Left ventricle myocardium superior (tissue), 1 donor: Measurements from ENCODE around the gene TBX2. TPM values are rescaled to one million over a fixed set of nuclear protein-coding genes. Genes with fewer than 3 reads are reported as not detected.
A peak's percentile ranks its signal among the peaks of the same experiment; 100 is the strongest.

Source experiments
- ATAC-seq: fragments of 200-7000 bp; cut with Tn5 transposase; one replicate; pipeline ENCODE4 v1.9.1; 2020; ENCODE audit warnings: mild to moderate bottlenecking, moderate library complexity
- DNase-seq: peaks from one replicate; pipeline ENCODE4 v3.0.0-alpha.2; 2020
- intact Hi-C: fragments of 100-400 bp; cut with micrococcal nuclease; formaldehyde crosslinking; loops from one replicate; pipeline ENCODE4 v1.11.0; 2022
- total RNA-seq: library from RNA; stranded (reverse); fragmentation: NEBNext Ultra II Directional; extraction: Animal tissue kit (Norgen Biotek cat#: 25700); gene quantifications from one replicate; pipeline ENCODE4 v1.2.1, GENCODE V29; 2021
- donor health status: DM: no; HTN: yes; CAD: no; lungs with severe emphysema.

TBX2 gene
- total RNA-seq, 1 donor from 2014 or later: 9.1 TPM

DNA sequence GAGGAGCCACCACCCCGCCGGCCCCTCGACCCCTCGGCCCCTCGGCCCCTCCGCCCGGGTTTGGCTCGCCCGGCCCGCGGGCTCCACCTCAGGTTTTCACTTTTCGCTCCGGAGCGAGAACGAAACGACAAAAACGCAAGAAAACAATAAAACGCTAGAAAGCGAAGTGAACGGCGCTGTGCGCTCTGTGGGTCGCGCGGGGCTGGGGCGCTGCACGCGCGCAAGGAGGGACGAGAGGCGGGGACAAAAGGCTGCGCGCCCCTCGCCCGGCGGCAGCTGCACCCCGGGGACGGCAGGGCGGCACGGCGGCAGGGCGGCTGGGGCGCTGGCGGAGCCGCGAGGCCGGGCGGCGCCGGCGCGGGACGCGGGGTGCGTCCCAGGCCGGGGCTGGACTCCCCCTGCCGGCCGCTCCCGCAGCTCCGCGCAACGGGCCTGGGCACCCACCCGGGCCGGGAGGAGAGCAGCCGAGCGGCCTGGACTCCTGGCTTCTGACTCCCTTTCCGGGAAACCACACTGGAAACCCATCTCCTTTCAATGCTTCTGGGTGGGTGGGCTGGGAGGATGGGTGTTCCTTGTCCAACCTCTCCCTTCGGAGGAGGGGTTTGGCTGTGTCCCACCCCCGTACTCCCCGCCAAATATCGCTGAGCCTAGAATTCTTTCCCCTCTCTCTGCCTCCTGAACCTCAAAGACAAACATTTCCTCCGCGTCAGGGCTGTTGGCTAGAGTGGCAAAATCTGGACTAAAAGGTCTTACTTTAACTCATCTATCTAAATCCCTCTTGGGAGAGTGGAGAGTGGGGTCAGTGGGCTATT is 9.9 kb downstream of the TBX2 start:
- peak; percentile 47 for ATAC-seq
- DNase-seq: peak; percentile 84
- intact Hi-C loops: no loop called here

DNA sequence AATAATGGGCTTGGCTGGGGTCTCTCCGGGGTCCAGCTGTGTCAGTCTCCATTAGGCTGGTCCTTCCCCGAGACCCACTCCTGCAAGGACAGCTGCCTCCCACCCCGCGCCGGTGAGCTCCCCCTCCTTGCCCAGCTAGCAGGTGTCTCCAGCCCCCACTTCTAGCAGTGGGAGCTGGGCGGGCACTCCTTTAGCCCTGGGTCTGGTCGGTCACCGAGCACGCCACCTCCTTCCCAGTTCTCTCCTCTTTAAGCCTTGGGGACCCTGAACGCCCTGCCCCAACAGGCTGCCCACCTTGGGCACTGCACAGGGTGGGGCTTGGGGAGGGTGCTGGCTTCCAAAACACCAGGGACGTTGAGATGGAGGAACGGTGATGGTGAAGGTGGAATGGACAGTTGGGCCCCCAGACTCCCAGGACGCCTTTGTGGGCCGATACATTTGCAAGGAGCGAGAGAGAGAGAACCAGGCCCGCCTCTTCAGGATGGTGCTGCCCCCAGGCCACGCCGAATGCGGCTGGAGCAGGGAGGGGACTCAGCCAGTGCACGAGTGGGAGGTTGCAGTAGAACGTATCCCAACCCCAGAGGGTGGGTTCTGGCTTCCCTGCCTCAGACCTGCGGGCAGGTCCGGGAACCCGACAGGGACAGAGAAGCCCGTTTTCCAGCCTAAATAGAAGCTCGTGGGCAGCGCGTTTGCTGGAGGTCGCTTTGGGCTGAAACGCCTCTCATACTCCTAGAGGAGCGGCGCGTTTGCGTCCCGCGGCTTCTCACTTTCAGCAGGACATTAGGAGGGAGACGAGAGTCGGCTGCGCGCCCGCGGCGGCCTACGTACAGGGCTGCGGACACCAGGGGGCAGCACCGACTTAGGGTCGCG is 10.7 kb downstream of the TBX2 start:
- DNase-seq (peak; percentile 89), ATAC-seq (peak; percentile 62)
- intact Hi-C loops: no loop called here

DNA sequence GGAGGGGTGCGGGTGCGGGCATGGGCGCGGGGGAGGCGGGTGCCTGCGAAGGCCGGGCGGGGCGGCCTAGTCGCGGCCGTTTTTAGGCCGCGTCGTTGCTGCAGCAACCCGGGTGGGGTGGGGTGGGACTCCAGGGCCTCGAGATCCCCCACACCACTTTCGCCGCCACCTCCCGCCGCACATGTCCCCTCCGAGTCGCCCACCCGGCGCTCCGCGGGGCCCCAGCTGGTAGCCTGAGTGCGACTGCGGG is 11.3 kb downstream of the TBX2 start:
- DNase-seq: no peak
- ATAC-seq: no peak
- intact Hi-C loops: no loop called here

DNA sequence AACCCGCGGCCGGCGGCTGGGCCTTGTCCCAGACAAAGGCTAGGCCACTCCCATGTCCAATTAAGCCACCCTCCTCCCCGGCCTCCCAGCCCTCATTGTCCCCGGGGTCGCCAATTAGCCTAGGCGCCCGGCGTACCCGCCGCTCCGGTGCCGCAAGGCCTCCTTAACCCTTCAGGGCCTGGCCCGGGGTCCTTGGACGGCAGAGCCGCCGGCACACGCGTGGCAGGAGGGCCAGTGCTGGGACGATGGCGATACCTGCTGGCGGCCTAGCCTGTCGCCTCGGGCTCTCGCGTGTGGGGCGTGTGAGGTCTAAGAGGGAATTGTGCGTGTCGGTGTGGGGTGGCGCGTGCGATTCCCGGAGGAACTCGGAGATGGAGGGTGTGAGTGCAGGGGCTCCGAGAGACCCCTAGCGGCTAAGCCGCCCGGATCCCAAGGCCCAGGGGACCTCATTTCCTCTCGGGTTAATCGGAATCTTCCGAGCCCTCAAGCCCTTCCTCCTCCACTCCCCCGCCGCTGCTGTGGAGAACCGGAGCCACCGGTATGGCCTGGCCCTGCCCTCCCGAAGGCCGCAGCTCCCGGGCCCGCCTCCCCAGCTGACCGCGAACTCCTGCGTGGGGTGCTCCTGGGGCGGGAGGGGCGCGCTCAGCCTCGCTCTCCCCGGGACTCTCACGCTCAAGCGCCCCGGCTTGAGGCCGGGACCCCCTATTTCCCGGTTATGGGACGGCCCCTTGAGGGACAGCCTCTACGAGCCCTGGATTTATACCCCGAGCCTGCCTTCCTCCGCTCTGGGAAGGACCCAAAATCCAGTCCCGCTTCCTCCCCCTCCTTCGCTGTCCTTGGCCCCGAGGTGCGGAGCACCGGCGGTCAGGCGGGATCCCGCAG is 11.9 kb downstream of the TBX2 start:
- peak; percentile 75 for DNase-seq
- intact Hi-C loops: no loop called here
- peak; percentile 59 for ATAC-seq

DNA sequence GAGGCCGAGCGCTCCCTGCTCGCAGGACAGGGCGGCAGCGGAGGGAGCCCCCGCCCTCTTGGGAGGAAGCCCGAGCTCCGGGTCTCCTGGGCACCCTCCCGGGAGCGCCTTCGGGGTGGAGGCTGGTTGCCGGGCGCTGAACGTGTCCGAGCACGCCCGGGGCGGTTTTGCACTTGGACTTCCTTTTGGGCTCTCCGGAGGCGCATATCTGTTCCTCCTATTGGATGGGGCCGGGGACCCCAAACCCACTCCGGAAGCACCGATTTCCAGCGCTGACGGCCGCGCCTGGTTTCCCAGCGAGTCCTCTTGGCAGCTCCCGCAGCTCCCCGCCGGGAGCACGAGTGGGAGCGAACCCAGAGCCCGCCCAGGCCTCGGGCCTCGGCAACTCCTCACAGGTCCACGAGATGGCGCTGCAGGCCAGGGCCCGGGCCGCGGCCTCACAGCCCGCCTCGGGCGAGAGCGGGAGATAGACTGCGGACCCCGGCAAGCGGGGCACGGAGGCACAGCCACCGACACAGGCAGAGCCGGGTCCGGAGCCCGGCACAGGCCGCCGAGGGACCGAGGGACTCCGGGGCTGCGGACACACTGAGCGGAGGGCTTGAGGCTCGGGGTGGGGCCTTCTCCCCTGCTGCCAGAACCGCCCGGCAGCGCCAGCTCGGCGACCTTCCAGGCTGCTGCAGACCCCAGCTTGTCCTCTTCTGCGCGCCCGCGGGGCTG is 12.7 kb downstream of the TBX2 start:
- intact Hi-C loops: no loop called here
- ATAC-seq (peak; percentile 79), DNase-seq (peak; percentile 91)

DNA sequence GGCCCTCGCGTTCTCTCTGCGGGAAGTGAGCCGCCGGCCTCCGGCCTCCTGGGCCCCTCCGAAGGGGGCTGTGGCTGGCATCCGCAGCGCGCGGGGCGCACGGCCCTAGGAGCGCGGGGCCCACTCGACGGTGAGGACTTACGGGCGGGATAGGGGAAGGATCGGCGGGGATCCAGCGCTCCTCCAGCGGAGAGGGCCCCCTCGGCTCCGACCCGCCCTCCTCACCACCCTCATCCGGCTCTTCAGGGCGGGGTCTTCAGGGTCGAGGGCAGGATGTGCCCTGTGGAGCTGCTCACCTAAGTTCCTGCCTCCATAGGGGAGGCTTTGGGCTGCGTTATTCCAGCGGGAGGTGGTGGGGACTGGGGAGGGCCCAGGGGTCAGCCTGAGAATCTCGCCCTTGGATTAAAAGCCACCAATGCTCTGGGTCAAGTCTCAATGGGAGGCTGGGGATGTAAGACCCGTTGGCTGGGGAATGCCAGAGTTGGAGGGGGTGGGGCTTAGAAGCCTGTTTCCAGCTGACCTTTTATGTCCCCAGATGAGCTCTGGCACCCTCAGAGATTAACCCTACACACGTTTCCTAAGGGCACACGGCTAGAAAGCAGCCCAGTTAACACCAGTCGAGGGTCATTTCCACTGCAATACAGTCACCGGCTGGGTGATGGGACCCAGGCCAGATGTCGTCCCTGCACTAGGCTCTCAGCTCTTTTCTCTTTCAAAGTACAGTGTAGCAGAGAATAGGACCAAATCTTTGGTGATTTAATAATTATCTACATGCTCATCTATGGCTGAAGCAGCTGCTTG is 13.4 kb downstream of the TBX2 start:
- no peak for DNase-seq
- intact Hi-C loops: no loop called here
- peak; percentile 1 for ATAC-seq

DNA sequence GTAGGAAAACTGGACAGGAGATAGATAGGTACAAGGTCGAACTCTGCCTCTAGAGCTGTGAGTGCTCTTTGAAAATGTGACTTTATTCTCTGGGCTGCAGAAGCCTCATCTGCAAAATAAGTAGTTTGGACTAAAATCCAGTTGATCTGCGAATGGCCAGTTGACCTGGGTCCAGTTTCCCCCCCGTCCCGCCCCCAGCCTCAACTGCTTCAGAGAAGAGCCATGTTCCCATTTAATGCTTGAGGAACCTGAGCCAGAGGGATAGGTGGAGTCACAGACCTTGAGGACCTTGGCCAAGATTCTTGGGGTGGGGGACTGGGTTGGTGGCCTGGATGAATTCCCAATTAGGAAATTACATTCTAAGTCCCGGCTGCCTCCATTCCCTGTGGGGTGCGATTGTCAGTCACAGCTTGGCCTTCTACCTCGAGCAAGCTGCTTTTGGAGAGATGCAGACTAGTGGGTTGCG is 14.1 kb downstream of the TBX2 start:
- no peak for DNase-seq
- intact Hi-C loops: no loop called here
- no peak for ATAC-seq

DNA sequence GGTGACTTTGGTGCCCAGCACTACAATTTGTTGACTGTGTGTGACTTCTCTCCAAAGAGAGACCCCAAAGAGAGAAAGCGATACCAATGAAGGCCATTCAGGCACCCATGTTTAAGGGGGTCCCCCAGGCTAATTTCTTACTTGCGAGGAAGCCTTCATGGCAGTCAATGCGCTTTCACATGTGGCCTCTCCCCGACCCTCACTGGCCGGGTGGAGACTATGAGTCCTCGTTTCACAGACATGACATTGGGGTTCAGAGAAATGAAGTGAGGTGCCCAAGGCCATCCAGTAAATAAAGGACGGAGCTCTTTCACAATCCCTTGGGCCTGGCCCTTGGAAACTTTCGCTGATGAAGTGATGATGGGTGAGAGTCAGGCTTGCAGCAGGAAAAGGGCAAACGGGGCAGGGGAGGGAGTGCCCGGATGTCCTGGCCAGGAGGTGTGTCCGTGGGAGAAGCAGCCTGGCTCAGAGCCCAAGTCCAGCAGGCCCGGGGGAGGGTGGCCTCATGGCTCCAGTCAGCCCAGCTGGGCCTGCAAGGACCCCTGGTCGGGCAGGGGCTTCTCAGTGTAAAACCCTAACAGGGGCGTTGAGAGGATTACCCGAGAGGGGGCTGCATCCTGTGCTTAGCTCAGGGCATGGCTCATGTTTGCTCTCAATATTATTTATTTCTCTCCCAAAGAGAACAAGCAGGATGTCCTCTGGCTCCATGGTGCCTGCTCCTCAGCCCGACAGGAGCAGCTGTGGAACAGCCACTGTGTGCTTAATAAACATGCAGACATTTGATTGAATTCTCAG is 14.7 kb downstream of the TBX2 start:
- DNase-seq (peak; percentile 52), ATAC-seq (no peak)
- intact Hi-C loops: no loop called here

DNA sequence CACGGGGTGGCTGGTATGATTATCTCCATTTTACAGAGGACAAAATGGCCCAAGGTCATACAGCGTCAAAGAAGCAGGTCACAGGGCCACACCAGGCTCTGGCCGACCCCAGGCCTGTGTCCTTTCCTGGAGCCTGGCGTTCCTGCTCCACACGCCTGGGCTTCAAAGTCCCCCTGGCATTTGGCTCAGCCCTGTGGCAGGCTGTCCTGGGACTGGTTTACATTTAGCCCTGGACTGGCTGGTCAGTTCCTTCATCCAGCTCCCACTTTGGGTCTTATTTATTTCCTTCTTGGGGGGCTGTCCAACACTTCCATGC is 15.3 kb downstream of the TBX2 start:
- DNase-seq: no peak
- intact Hi-C loops: loop anchor here (5.0 kb wide), 1 partner anchor 132 kb away; no protein-coding TSS in a partner anchor
- no peak for ATAC-seq

DNA sequence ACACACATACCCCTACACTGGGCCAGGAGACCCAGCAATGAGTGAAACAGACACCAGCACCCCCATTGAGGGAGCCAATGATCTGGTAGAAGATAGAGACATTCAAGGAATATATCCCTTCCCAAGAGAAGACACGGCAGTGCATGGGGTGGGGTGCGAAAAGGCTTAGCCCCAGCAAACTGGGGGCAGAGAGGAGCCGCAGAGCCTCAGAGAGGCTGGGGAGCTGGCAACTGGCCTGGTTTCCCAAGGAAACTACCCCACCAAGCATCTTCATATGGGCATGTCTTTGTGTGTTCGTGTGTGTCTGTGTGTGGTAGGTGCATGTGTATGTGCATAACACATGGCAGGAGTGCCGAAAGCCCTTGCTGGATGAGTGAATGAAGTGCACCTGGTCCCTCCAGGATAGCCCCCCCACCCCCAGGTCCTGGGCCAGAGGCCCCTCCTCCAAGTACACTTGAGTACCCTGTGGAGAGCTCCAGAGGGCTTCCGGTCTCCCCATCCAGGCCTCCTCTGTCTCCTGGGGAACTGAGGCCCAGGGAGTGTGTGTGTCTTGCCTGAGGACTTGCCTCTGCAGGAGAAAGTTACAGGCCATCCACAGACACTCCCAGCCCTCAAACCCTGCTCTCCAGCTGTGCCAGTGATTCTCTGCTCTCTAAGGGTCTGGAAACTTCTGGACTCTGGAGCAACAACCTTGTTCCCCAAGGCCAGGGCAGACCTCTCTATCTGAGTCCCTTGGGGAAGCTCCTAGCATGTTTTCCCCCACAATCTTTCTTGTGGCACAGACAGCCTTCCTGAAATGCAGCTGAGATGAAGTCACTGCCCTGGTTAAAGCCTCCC is 15.9 kb downstream of the TBX2 start:
- DNase-seq: no peak
- ATAC-seq: no peak
- intact Hi-C loops: loop anchor here (5.0 kb wide), 1 partner anchor 132 kb away; no protein-coding TSS in a partner anchor

DNA sequence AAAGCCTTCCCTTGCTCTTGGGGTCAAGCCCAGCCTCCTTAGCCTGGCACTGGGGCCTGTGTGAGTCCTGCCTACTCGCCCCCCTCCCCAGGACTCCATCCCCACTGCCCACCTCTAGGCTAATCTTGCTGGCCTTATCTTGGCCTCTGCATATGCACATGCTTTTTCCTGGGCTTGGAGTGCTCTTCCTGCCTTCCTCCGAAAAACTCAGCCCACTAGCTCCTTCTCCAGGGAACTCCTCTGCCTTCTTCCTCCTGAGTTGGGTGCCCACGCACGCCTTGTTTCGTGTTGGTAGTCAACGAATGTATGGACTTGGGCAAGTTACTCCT is 16.5 kb downstream of the TBX2 start:
- no peak for DNase-seq
- intact Hi-C loops: loop anchor here (5.0 kb wide), 1 partner anchor 131 kb away; no protein-coding TSS in a partner anchor
- no peak for ATAC-seq

DNA sequence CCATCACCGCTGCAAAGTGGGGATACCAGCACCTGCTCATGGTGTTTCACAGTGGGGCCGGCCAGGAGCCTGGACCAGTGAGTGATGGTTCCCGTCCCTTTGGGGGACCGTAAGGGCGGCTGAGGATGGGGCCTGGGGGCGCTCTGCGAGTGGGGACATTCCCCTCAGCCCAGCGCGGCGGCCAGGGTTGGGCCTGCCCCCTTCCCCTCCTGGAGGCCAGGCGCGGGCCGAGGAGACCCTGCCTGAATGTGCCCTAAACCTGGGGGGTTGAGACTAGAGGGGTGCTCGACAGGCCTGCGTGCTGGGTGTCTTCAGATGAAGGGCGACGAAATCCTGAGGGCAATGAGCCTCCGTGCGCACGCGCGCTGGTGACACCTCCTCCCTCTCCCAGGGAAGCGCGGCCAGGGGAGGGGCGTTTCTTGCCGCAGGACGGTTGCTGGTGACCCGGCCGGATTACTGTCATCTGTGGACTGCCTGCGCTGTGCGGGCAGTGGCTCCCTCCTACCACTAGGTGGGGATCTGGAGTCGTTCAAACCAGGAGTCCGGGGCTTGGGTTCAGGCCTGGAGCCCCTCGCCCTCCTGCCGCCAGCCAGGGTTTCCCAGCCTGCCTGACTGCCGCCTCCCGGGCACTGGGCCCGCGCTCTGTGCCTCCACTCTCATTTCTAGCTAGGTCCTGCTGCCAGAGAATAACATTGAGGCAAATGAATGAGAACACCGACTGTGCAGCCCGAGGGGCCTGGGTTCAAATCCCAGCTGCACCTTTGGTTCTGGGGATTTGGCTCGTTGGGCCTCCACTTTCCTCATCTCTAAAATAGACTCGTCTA is 17.1 kb downstream of the TBX2 start:
- DNase-seq (peak; percentile 94), ATAC-seq (peak; percentile 79)
- intact Hi-C loops: loop anchor here (5.0 kb wide), 1 partner anchor 131 kb away; no protein-coding TSS in a partner anchor

DNA sequence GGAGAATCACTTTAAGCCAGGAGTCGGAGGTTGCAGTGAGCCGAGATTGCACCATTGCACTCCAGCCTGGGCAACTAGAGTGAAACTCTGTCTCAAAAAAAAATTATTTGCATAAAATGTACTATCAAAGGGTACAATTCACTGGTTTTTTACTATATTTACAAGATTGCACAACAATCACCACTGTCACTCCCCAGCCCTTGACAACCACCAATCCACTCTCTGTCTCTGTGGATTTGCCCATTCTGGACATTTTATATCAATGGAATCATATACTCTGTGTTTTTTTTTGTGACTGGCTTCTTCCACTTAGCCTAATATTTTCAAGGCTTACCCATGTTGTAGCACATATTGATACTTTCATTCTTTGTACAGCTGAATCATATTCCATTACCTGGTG is 18.8 kb downstream of the TBX2 start:
- ATAC-seq (no peak), DNase-seq (no peak)
- intact Hi-C loops: loop anchor here (5.0 kb wide), 1 partner anchor 129 kb away; no protein-coding TSS in a partner anchor

DNA sequence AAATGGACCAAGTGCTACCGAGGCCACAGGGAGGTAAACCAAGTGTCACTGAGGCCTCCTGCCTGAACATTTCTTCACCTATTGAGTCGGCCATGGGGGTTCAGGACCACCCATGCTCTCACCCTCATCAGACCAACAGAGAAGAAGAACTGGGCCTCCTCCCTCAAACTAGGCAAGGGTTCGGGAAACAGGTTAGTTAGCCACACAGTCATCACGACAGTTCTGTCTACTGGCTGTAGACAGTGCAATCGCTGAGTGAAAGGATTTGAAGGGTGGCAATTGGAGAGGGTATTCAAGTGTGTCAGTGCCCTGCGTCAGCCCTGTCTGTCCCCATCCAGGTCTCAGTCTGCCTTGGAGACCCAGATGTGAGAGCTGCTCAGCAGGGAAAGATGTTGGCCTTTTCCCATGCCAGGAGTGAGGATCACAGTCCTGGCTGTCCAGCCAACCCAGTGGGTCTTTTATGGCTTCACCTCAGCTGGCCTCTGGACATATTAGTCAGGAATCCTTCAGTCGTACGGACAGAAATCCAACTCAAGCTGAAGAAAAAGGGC is 19.9 kb downstream of the TBX2 start:
- ATAC-seq: no peak
- DNase-seq: no peak
- intact Hi-C loops: loop anchor here (5.0 kb wide), 1 partner anchor 128 kb away; no protein-coding TSS in a partner anchor

DNA sequence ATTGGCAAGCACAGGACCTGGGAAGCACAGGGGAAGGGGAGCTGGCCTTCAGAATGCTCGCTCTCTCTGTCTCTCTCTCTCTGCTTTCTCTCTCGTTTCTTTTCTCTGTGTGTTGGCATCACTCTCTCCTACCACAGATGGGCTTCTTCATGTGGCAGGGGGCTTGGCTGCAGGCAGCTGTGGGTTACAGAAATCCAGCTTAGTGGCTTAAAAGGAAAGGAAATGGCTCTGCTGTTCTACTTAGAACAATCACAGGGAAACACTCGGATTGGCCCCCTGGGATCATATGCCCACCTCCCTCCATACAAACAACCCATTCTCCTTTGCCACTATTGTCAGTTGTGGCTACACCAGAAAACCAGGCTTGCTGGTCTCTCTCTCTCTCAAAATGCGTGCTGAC is 20.4 kb downstream of the TBX2 start:
- no peak for DNase-seq
- intact Hi-C loops: no loop called here
- no peak for ATAC-seq
